Measurements from ENCODE around the gene KCNH3. TPM values are rescaled to one million over a fixed set of nuclear protein-coding genes. Genes with fewer than 3 reads are reported as not detected.

KCNH3 gene
- total RNA-seq, 1 donor from 2014 or later: under 0.01 TPM

GRCh38 chr12:49549735-49550692, 11.2 kb downstream of the KCNH3 start:
- H3K4me3 ChIP-seq (ENCODE audit: low read depth, low read length): no peak overlapping the region
- no peak for TF ChIP-seq CTCF (IDR thresholded peaks at IDR 0.05; ENCODE audit: insufficient read depth, low read length, severe bottlenecking)
- H3K27me3 ChIP-seq (ENCODE audit: control insufficient read depth, insufficient read depth, low read length): peaks cover 8% of the 10 kb centered on the region
- no peak for FAIRE-seq
- DNase-seq (ENCODE audit: low read depth): no peak
- no peaks in the 10 kb centered on the region for H3K36me3 ChIP-seq (ENCODE audit: control insufficient read depth, insufficient read depth, low read length)

GRCh38 chr12:49550693-49551252, 11.9 kb downstream of the KCNH3 start:
- H3K27me3 ChIP-seq (ENCODE audit: control insufficient read depth, insufficient read depth, low read length): peaks cover 8% of the 10 kb centered on the region
- TF ChIP-seq CTCF (IDR thresholded peaks at IDR 0.05; ENCODE audit: insufficient read depth, low read length, severe bottlenecking): no peak

GRCh38 chr12:49552014-49552413, 13.2 kb downstream of the KCNH3 start:
- no peak for FAIRE-seq
- TF ChIP-seq CTCF (IDR thresholded peaks at IDR 0.05; ENCODE audit: insufficient read depth, low read length, severe bottlenecking): no peak
- H3K27me3 ChIP-seq (ENCODE audit: control insufficient read depth, insufficient read depth, low read length): peaks cover 8% of the 10 kb centered on the region
- DNase-seq (ENCODE audit: low read depth): peak; percentile 33
- H3K4me3 ChIP-seq (ENCODE audit: low read depth, low read length): no peak overlapping the region
- peaks cover 2% of the 10 kb centered on the region for H3K36me3 ChIP-seq (ENCODE audit: control insufficient read depth, insufficient read depth, low read length)

More at GRCh38 chr12:49550693-49551252, 11.9 kb downstream of the KCNH3 start:
- FAIRE-seq (peak; percentile 50), DNase-seq (ENCODE audit: low read depth) (no peak)
- Histone ChIP-seq H3K4me3 (ENCODE audit: low read depth, low read length) (no peak overlapping the region), H3K36me3 (ENCODE audit: control insufficient read depth, insufficient read depth, low read length) (no peaks in the 10 kb centered on the region)

GRCh38 chr12:49552425-49552824, 13.6 kb downstream of the KCNH3 start:
- DNase-seq (ENCODE audit: low read depth): no peak
- Histone ChIP-seq H3K4me3 (ENCODE audit: low read depth, low read length) (no peak overlapping the region), H3K36me3 (ENCODE audit: control insufficient read depth, insufficient read depth, low read length) (peaks cover 2% of the 10 kb centered on the region), H3K27me3 (ENCODE audit: control insufficient read depth, insufficient read depth, low read length) (peaks cover 8% of the 10 kb centered on the region)
- no peak for TF ChIP-seq CTCF (IDR thresholded peaks at IDR 0.05; ENCODE audit: insufficient read depth, low read length, severe bottlenecking)
- FAIRE-seq: no peak

- Histone ChIP-seq H3K27me3 (ENCODE audit: control insufficient read depth, insufficient read depth, low read length) (peaks cover 8% of the 10 kb centered on the region), H3K4me3 (ENCODE audit: low read depth, low read length) (no peak overlapping the region), H3K36me3 (ENCODE audit: control insufficient read depth, insufficient read depth, low read length) (peaks cover 7% of the 10 kb centered on the region)
- TF ChIP-seq CTCF (IDR thresholded peaks at IDR 0.05; ENCODE audit: insufficient read depth, low read length, severe bottlenecking): no peak
- DNase-seq (ENCODE audit: low read depth) (no peak), FAIRE-seq (no peak)
Measured at GRCh38 chr12:49552899-49553298, 14.1 kb downstream of the KCNH3 start.
